ENCODE measurements around the gene ANOS1. TPM values are rescaled to one million over a fixed set of nuclear protein-coding genes. Genes with fewer than 3 reads are reported as not detected.

The ANOS1 gene
- total and polyA plus RNA-seq, 2 of the 8 experiments (the other 6 are each of a cell fraction or from before 2014, with no cell fraction given) = 34.4 to 59.0 TPM

GRCh38 chrX:8729811-8730210 is 2.1 kb downstream of the ANOS1 start:
- Histone ChIP-seq H3K36me3 (ENCODE audit: control insufficient read depth in 2 of 4, insufficient read depth in 4 of 4, low read length in 3 of 4) (peaks cover 0 to 5% (median 0%) of the 10 kb centered on the region in 4 experiments; a peak in 1 of 8 replicates), H2BK15ac (ENCODE audit: low read length) (no peak overlapping the region), H3K14ac (ENCODE audit: insufficient read length) (no peak overlapping the region), H3K18ac (ENCODE audit: extremely low read depth, low read length) (no peak overlapping the region), H3K23ac (ENCODE audit: insufficient read length) (no peak overlapping the region), H3K4me1 (replicated peaks in 1 of 4; ENCODE audit: control insufficient read depth in 3 of 4, insufficient read depth in 4 of 4, low read length in 3 of 4) (peaks cover 5 to 31% (median 11%) of the 10 kb centered on the region in 4 experiments; a peak in 6 of 7 replicates), H4K8ac (ENCODE audit: extremely low read depth, insufficient read depth, low read length) (no peak overlapping the region), H2BK20ac (ENCODE audit: low read length) (no peak overlapping the region), H3K4me3 (ENCODE audit: extremely low read depth in 1 of 4, insufficient read depth in 2 of 4, low read depth in 3 of 4, low read length in 4 of 4) (peak overlapping the region in 3 of 4 experiments; percentile 73 to 85 (median 83); a peak in 7 of 8 replicates), H2AFZ (ENCODE audit: low read length) (no peak overlapping the region), H2AK5ac (ENCODE audit: low read depth, low read length) (no peak overlapping the region), H3K9me3 (ENCODE audit: insufficient read depth in 2 of 2, low read depth in 1 of 2, low read length in 1 of 2) (no peaks in the 10 kb centered on the region), H4K20me1 (replicated peaks in 1 of 2; ENCODE audit: control insufficient read depth in 1 of 2, insufficient read depth in 2 of 2, low read length in 2 of 2) (peaks cover 2 to 25% of the 10 kb centered on the region in 2 experiments), H3K27me3 (replicated peaks in 1 of 4; ENCODE audit: control insufficient read depth in 3 of 4, extremely low read depth in 1 of 4, insufficient read depth in 3 of 4, low read length in 3 of 4) (no peaks in the 10 kb centered on the region; a peak in 1 of 7 replicates), H4K91ac (replicated peaks; ENCODE audit: insufficient read length, low read length) (no peak overlapping the region), H2BK5ac (ENCODE audit: low read depth, low read length) (no peak overlapping the region), H3K79me2 (ENCODE audit: control insufficient read depth in 1 of 2, insufficient read depth in 2 of 2, low read length in 2 of 2) (peaks cover 3 to 67% of the 10 kb centered on the region in 2 experiments), H3K4me2 (ENCODE audit: insufficient read depth in 1 of 2, low read depth in 2 of 2, low read length in 2 of 2) (peak overlapping the region; percentile 80 to 95), H3K9ac (replicated peaks in 1 of 4; ENCODE audit: extremely low read depth in 1 of 4, low read depth in 3 of 4, low read length in 3 of 4) (no peak overlapping the region), H3K27ac (ENCODE audit: low read depth, low read length) (no peak overlapping the region), H2BK120ac (replicated peaks; ENCODE audit: low read depth, low read length) (no peak overlapping the region), H3K56ac (replicated peaks; ENCODE audit: insufficient read length, low read depth, low read length) (no peak overlapping the region), H3K23me2 (ENCODE audit: low read depth, low read length) (peaks cover 4% of the 10 kb centered on the region; the same call in 1 of the 2 replicates), H3K4ac (replicated peaks; ENCODE audit: insufficient read length, low read depth, low read length) (no peak overlapping the region), H3K79me1 (ENCODE audit: low read depth, low read length) (no peaks in the 10 kb centered on the region), H2BK12ac (ENCODE audit: low read depth, low read length) (no peak overlapping the region), H4K5ac (ENCODE audit: insufficient read length, low read depth, low read length) (no peak overlapping the region)
- ChIA-PET POLR2A (ENCODE audit: partially characterized antibody) (interaction anchor here (0.5 kb wide), 1 partner anchor 523 kb away, joined by 3 read pairs; no protein-coding TSS in a partner anchor), CTCF (ENCODE audit: partially characterized antibody) (no interaction called here)
- FAIRE-seq (no peak), DNase-seq (ENCODE audit: low read depth in 1 of 2, low spot score in 2 of 2) (no peak)
- TF ChIP-seq KDM5A (IDR thresholded peaks at IDR 0.05; ENCODE audit: low read length) = no peak
- WGBS, 2 experiments (ENCODE audit: extremely low coverage in 1 of 2, insufficient coverage in 1 of 2, insufficient read length in 1 of 2, insufficient replicate concordance in 2 of 2, low coverage in 1 of 2, low lambda C conversion rate in 2 of 2, missing lambda C conversion rate in 1 of 2) = 17% methylated on average over 2 of the region's 2 CpGs; no CpG with 5 or more reads in 1 of the 2 experiments
